ENCODE measurements around the gene FGD3. TPM values are rescaled to one million over a fixed set of nuclear protein-coding genes. Genes with fewer than 3 reads are reported as not detected.

Gene FGD3
- polyA plus RNA-seq, 6 donors from 2014 or later: 37.0 to 115 (median 65.8) TPM

GRCh38 chr9:93080406-93080805, 133.1 kb downstream of the FGD3 start:
- no peaks in the 10 kb centered on the region for H3K9me3 Mint-ChIP-seq
- H3K27me3 Mint-ChIP-seq: no peaks in the 10 kb centered on the region
- no peak for DNase-seq
- H3K36me3 Mint-ChIP-seq: peaks cover 7 to 17% of the 10 kb centered on the region in 2 donors
- no peak overlapping the region for H3K4me3 Mint-ChIP-seq
- ATAC-seq (ENCODE audit: low read depth in 2 of 2): no peak
- peaks cover 4 to 12% (median 10%) of the 10 kb centered on the region in 3 donors for H3K4me1 Mint-ChIP-seq
- H3K27ac Mint-ChIP-seq: no peak overlapping the region

GRCh38 chr9:93081081-93081529, 133.8 kb downstream of the FGD3 start:
- Mint-ChIP-seq H3K27me3 (no peaks in the 10 kb centered on the region), H3K4me3 (no peak overlapping the region), H3K9me3 (no peaks in the 10 kb centered on the region), H3K27ac (peak overlapping the region in 2 of 6 donors; percentile 59 to 66), H3K36me3 (peaks cover 11 to 21% of the 10 kb centered on the region in 2 donors), H3K4me1 (peaks cover 4 to 10% (median 9%) of the 10 kb centered on the region in 3 donors)
- DNase-seq (no peak), ATAC-seq (ENCODE audit: low read depth in 2 of 2) (no peak)

GRCh38 chr9:93081931-93082330, 134.6 kb downstream of the FGD3 start:
- H3K9me3 Mint-ChIP-seq: no peaks in the 10 kb centered on the region
- no peaks in the 10 kb centered on the region for H3K27me3 Mint-ChIP-seq
- DNase-seq (no peak), ATAC-seq (ENCODE audit: low read depth in 2 of 2) (no peak)
- H3K27ac Mint-ChIP-seq: no peak overlapping the region
- H3K36me3 Mint-ChIP-seq: peaks cover 11 to 28% of the 10 kb centered on the region in 2 donors
- peaks cover 5 to 10% (median 6%) of the 10 kb centered on the region in 3 donors for H3K4me1 Mint-ChIP-seq
- no peak overlapping the region for H3K4me3 Mint-ChIP-seq

GRCh38 chr9:93082841-93083411, 135.6 kb downstream of the FGD3 start:
- Mint-ChIP-seq H3K4me3 (no peak overlapping the region), H3K36me3 (peaks cover 11 to 28% of the 10 kb centered on the region in 2 donors), H3K9me3 (no peaks in the 10 kb centered on the region), H3K27me3 (no peaks in the 10 kb centered on the region), H3K4me1 (peaks cover 4 to 6% (median 4%) of the 10 kb centered on the region in 3 donors), H3K27ac (no peak overlapping the region)
- DNase-seq: no peak
- ATAC-seq (ENCODE audit: low read depth in 2 of 2): no peak

- Mint-ChIP-seq H3K4me3 (no peak overlapping the region), H3K4me1 (peaks cover 4 to 6% (median 4%) of the 10 kb centered on the region in 3 donors), H3K9me3 (no peaks in the 10 kb centered on the region), H3K27ac (peak overlapping the region in 1 of 6 donors; percentile 82), H3K27me3 (no peaks in the 10 kb centered on the region), H3K36me3 (peaks cover 11 to 28% of the 10 kb centered on the region in 2 donors)
- DNase-seq (no peak), ATAC-seq (ENCODE audit: low read depth in 2 of 2) (no peak)
Observed at GRCh38 chr9:93083592-93084470, 136.5 kb downstream of the FGD3 start.

GRCh38 chr9:93084471-93084881, 137.2 kb downstream of the FGD3 start:
- no peak for ATAC-seq (ENCODE audit: low read depth in 2 of 2)
- Mint-ChIP-seq H3K4me3 (no peak overlapping the region), H3K4me1 (peaks cover 4 to 7% (median 4%) of the 10 kb centered on the region in 3 donors), H3K9me3 (no peaks in the 10 kb centered on the region), H3K27me3 (no peaks in the 10 kb centered on the region), H3K27ac (no peak overlapping the region), H3K36me3 (peaks cover 11 to 27% of the 10 kb centered on the region in 2 donors)
- DNase-seq: no peak

- H3K36me3 Mint-ChIP-seq: peaks cover 11 to 20% of the 10 kb centered on the region in 2 donors
- peaks cover 4 to 19% (median 10%) of the 10 kb centered on the region in 3 donors for H3K4me1 Mint-ChIP-seq
- peak overlapping the region in 1 of 6 donors; percentile 32 for H3K27ac Mint-ChIP-seq
- DNase-seq (no peak), ATAC-seq (ENCODE audit: low read depth in 2 of 2) (no peak)
- no peaks in the 10 kb centered on the region for H3K9me3 Mint-ChIP-seq
- no peaks in the 10 kb centered on the region for H3K27me3 Mint-ChIP-seq
- H3K4me3 Mint-ChIP-seq: no peak overlapping the region
Observed at GRCh38 chr9:93085676-93086075, 138.4 kb downstream of the FGD3 start.

Other genes with a start within 250 kb of the FGD3 start
- 10 to 100 TPM in 5 of 6 donors, 1 to 10 TPM in 1; 4.3 to 41.8 (median 29.6) TPM for gene BICD2, start 182.7 kb upstream of the FGD3 start, polyA plus RNA-seq (ENCODE audit: low read depth in 6 of 6)
- gene ZNF484, start 69.5 kb upstream of the FGD3 start, polyA plus RNA-seq (ENCODE audit: low read depth in 6 of 6): 1 to 10 TPM; 3.8 to 6.3 (median 5.2) TPM
- gene SUSD3, start 111.2 kb downstream of the FGD3 start, polyA plus RNA-seq (ENCODE audit: low read depth in 6 of 6): 10 to 100 TPM; 35.3 to 70.1 (median 52.5) TPM
- gene CARD19, start 148.7 kb downstream of the FGD3 start, polyA plus RNA-seq (ENCODE audit: low read depth in 6 of 6): 10 to 100 TPM; 18.4 to 37.3 (median 27.4) TPM
- 10 to 100 TPM in 1 of 6 donors, 1 to 10 TPM in 5; 4.3 to 14.2 (median 7.1) TPM for gene NINJ1, start 186.7 kb downstream of the FGD3 start, polyA plus RNA-seq (ENCODE audit: low read depth in 6 of 6)
- not detected for gene WNK2, start 236.6 kb downstream of the FGD3 start, polyA plus RNA-seq (ENCODE audit: low read depth in 6 of 6)

Data from naive B cell (primary cell).